PC-3 (cell line): ENCODE measurements around the gene OMG.

ENCODE experiments used
- EZH2 ChIP-seq: fragments of 300-600 bp; sonication (generic); IDR thresholded peaks from one replicate; pipeline ENCODE4 v1.6.1; 2017; ENCODE audit warnings: antibody characterized with exemption, mild to moderate bottlenecking, low read length; ENCODE audit not compliant: unreplicated experiment
- EZH2phosphoT487 ChIP-seq: fragments of 300-600 bp; sonication (generic); IDR thresholded peaks from 2 replicates; pipeline ENCODE4 v1.6.1; 2018; ENCODE audit warnings: mild to moderate bottlenecking, antibody characterized with exemption, low read length, borderline replicate concordance
- TF ChIP-seq, protein P1 (sequence below): fragments of 300-600 bp; sonication (generic); conservative IDR thresholded peaks from 2 replicates; pipeline ENCODE4 v1.5.1; 2017; ENCODE audit warnings: antibody characterized with exemption, low read depth, mild to moderate bottlenecking, low read length

DNA sequence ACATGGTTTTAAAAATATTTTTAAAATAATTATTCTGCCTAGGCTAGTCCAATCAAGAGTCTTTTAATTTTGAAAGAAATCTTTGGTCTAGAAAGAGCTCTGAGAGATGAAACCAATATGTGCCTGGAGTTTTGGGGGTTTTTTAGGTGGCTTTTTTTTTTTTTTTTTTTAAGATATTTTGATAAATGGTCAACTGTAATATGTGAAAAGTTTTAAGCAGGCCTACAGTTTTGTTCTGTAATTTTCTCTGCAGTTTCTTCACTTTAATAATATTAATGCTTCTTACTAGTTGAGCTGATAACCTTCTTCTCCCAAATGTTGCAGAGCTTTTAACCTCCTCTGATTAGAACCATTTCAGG is 45.1 kb downstream of the OMG start:
- TF ChIP-seq, protein P1, sequence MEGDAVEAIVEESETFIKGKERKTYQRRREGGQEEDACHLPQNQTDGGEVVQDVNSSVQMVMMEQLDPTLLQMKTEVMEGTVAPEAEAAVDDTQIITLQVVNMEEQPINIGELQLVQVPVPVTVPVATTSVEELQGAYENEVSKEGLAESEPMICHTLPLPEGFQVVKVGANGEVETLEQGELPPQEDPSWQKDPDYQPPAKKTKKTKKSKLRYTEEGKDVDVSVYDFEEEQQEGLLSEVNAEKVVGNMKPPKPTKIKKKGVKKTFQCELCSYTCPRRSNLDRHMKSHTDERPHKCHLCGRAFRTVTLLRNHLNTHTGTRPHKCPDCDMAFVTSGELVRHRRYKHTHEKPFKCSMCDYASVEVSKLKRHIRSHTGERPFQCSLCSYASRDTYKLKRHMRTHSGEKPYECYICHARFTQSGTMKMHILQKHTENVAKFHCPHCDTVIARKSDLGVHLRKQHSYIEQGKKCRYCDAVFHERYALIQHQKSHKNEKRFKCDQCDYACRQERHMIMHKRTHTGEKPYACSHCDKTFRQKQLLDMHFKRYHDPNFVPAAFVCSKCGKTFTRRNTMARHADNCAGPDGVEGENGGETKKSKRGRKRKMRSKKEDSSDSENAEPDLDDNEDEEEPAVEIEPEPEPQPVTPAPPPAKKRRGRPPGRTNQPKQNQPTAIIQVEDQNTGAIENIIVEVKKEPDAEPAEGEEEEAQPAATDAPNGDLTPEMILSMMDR = no peak
- TF ChIP-seq EZH2phosphoT487 (no peak), EZH2 (no peak)
